ENCODE results near the gene GSC. TPM values are rescaled to one million over a fixed set of nuclear protein-coding genes. Genes with fewer than 3 reads are reported as not detected.
"Not testable (repeated sequence)": the region's sequence is repeated elsewhere in the genome, so short reads cannot be mapped to it uniquely, and the experiment has no call there.

The GSC gene
- total RNA-seq, 1 donor from 2014 or later, result not detected

DNA sequence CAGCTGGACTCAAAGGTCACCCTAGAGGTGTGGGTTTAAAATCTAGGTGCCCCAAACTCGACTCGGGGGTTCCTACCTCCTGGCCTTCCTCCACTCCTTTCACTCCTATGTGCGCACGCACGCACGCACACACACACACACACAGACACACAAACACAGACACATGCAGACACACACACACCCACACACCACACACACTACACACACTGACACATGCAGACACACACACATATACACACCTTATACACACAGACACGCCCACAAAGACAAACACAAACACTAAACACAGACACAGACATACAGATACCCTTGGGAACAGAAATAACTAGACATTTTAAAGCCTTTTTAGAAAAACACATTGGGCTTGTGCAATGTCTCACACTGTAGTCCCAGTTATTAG is 31.8 kb downstream of the GSC start:
- CTCF ChIA-PET, result no interaction called here
- intact Hi-C loops (cut with micrococcal nuclease), result no loop called here
- no peak overlapping the region for H3K4me3 Mint-ChIP-seq
- POLR2A ChIA-PET, result no interaction called here
- TF ChIP-seq, protein P1, sequence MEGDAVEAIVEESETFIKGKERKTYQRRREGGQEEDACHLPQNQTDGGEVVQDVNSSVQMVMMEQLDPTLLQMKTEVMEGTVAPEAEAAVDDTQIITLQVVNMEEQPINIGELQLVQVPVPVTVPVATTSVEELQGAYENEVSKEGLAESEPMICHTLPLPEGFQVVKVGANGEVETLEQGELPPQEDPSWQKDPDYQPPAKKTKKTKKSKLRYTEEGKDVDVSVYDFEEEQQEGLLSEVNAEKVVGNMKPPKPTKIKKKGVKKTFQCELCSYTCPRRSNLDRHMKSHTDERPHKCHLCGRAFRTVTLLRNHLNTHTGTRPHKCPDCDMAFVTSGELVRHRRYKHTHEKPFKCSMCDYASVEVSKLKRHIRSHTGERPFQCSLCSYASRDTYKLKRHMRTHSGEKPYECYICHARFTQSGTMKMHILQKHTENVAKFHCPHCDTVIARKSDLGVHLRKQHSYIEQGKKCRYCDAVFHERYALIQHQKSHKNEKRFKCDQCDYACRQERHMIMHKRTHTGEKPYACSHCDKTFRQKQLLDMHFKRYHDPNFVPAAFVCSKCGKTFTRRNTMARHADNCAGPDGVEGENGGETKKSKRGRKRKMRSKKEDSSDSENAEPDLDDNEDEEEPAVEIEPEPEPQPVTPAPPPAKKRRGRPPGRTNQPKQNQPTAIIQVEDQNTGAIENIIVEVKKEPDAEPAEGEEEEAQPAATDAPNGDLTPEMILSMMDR (IDR thresholded peaks at IDR 0.05), result no peak
- no peaks in the 10 kb centered on the region for H3K36me3 Mint-ChIP-seq (ENCODE audit: low read depth)
- no peak overlapping the region for H3K27ac Mint-ChIP-seq
- H3K4me1 Mint-ChIP-seq, result no peaks in the 10 kb centered on the region
- ATAC-seq (ENCODE audit: low read depth) (no peak), DNase-seq (no peak)
- no peaks in the 10 kb centered on the region for H3K9me3 Mint-ChIP-seq
- H3K27me3 Mint-ChIP-seq, result peaks cover 11% of the 10 kb centered on the region

DNA sequence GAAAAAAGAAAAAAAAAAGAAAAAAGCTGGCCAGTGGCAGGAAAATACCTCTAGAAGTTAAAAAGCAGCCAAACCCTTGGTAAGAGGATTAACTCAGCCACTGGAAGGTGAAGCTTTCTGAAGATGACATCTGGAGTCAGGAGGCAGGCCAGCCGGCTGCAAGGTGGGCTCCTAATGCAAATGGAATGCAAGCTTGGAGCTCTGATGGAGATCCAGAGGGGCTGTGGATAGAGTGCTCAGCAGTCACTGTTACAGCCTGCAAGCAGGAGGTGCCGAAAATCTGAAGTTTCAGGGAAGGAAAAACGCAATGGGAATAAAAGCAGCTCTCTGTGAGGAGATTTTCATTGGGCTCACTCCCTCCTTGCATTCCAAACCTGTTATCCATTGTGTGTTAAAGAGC is 41.0 kb downstream of the GSC start:
- no peak for DNase-seq
- no peaks in the 10 kb centered on the region for H3K9me3 Mint-ChIP-seq
- ChIA-PET POLR2A (no interaction called here), CTCF (no interaction called here)
- no peaks in the 10 kb centered on the region for H3K4me1 Mint-ChIP-seq
- H3K27ac Mint-ChIP-seq, result no peak overlapping the region
- TF ChIP-seq, protein P1 (IDR thresholded peaks at IDR 0.05), result no peak
- peaks cover 5% of the 10 kb centered on the region for H3K27me3 Mint-ChIP-seq
- intact Hi-C loops (cut with micrococcal nuclease), result no loop called here
- no peak overlapping the region for H3K4me3 Mint-ChIP-seq
- H3K36me3 Mint-ChIP-seq (ENCODE audit: low read depth), result no peaks in the 10 kb centered on the region
- ATAC-seq (ENCODE audit: low read depth), result no peak

DNA sequence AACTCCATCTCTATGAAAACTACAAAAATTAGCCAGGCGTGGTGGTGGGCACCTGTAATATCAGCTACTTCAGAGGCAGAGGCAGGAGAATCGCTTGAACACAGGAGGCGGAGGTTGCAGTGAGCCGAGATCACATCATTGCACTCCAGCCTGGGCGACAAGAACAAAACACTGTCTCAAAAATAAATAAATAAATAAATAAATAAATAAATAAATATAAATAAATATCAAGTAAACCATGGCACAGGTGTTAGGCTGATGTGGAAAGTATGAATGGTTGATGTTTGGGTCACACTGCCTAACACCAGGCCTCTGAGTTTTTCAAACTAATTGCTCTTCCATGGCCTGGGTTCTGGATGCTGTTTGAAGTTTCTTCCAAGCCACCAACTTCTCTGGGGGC is 41.5 kb downstream of the GSC start:
- H3K4me1 Mint-ChIP-seq; POLR2A ChIA-PET; H3K27ac Mint-ChIP-seq; H3K9me3 Mint-ChIP-seq; CTCF ChIA-PET; H3K36me3 Mint-ChIP-seq (ENCODE audit: low read depth); H3K27me3 Mint-ChIP-seq; H3K4me3 Mint-ChIP-seq; DNase-seq; intact Hi-C loops (cut with micrococcal nuclease); ATAC-seq (ENCODE audit: low read depth): not testable (repeated sequence)

DNA sequence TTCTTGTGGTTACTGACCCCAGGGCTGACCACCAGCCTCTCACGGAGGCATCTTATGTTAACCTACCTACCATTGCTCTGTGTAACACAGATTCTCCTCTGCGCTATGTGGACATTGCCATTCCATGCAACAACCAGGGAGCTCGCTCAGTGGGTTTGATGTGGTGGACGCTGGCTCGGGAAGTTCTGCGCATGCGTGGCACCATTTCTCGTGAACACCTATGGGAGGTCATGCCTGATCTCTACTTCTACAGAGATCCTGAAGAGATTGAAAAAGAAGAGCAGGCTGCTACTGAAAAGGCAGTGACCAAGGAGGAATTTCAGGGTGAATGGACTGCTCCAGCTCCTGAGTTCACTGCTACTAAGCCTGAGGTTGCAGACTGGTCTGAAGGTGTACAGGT is 43.3 kb downstream of the GSC start:
- H3K27me3 Mint-ChIP-seq; CTCF ChIA-PET; DNase-seq; H3K4me1 Mint-ChIP-seq; H3K9me3 Mint-ChIP-seq; ATAC-seq (ENCODE audit: low read depth); H3K4me3 Mint-ChIP-seq; H3K36me3 Mint-ChIP-seq (ENCODE audit: low read depth); intact Hi-C loops (cut with micrococcal nuclease); POLR2A ChIA-PET; H3K27ac Mint-ChIP-seq: not testable (repeated sequence)

DNA sequence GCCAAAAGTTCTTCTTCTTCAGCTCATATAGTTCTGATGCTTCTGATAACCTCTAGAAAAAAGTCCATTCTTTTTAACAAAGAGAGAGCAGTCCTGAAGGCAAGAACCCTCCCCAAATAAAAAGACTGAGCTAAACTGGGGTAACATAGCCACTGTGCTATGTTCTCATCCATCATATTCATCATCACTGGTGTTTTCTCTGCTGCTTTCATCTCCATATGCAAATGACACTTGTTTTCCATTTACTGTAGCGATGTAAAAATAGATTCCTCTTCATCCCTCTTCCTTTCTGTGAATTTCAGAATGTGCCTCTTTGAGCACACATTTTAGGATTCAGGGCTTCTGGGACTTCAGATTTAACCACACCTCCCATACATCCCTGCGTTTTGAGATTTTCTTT is 44.9 kb downstream of the GSC start:
- H3K4me1 Mint-ChIP-seq, result no peaks in the 10 kb centered on the region
- H3K27me3 Mint-ChIP-seq, result peaks cover 3% of the 10 kb centered on the region
- ATAC-seq (ENCODE audit: low read depth) (no peak), DNase-seq (no peak)
- TF ChIP-seq, protein P1 (IDR thresholded peaks at IDR 0.05), result no peak
- H3K27ac Mint-ChIP-seq, result no peak overlapping the region
- intact Hi-C loops (cut with micrococcal nuclease), result no loop called here
- POLR2A ChIA-PET, result no interaction called here
- no peak overlapping the region for H3K4me3 Mint-ChIP-seq
- no peaks in the 10 kb centered on the region for H3K9me3 Mint-ChIP-seq
- H3K36me3 Mint-ChIP-seq (ENCODE audit: low read depth), result no peaks in the 10 kb centered on the region
- CTCF ChIA-PET, result no interaction called here

DNA sequence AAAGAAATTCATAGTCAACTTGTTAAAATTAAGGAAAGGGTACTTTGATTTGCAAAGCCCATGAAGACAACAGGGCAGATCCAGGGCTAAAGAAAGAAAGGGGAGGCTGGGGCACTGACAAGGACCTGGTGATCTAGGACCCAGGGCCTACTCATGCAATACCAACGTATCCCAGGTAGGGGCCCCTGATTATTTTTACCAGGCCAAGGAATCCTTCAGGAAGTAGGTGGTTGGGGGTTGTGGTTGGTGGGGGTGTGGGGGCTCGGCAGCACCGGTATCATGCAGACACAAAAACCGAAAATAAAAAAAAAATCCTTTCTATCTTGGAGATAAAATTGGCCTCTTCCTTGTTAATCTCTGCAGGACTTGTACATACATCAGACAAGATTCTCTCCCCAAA is 47.5 kb downstream of the GSC start:
- Mint-ChIP-seq H3K27ac (no peak overlapping the region), H3K36me3 (ENCODE audit: low read depth) (no peaks in the 10 kb centered on the region), H3K4me1 (no peaks in the 10 kb centered on the region), H3K27me3 (peaks cover 3% of the 10 kb centered on the region), H3K4me3 (no peak overlapping the region), H3K9me3 (no peaks in the 10 kb centered on the region)
- intact Hi-C loops (cut with micrococcal nuclease), result no loop called here
- DNase-seq (no peak), ATAC-seq (ENCODE audit: low read depth) (no peak)
- POLR2A ChIA-PET, result no interaction called here
- TF ChIP-seq, protein P1 (IDR thresholded peaks at IDR 0.05), result no peak
- CTCF ChIA-PET, result no interaction called here

Other genes with a start within 250 kb of the GSC start
- gene SERPINA4, start 208.7 kb downstream of the GSC start, total RNA-seq, result not detected in 2 replicates
- not detected in 2 replicates for gene SERPINA5, start 188.7 kb downstream of the GSC start, total RNA-seq
- not detected in 2 replicates for gene SERPINA3, start 157.7 kb downstream of the GSC start, total RNA-seq

All from activated B cell treated with CpG ODN at 0.5 μM for 24 hours (primary cell).